Thymus (tissue), 11 donors: ENCODE measurements around the gene IGHMBP2. TPM values are rescaled to one million over a fixed set of nuclear protein-coding genes. Genes with fewer than 3 reads are reported as not detected.

Source experiments
- DNase-seq, 9 donors: peaks; one replicate each; pipeline ENCODE4 v3.0.0-alpha.2; 2013; ENCODE audit warnings: low spot score in 9 of 9, low read depth in 6 of 9, missing footprints in 1 of 9
- H3K27ac ChIP-seq, 2 donors: one replicate each; pipeline ENCODE4 v1.5.1; 2013; ENCODE audit warnings: control low read depth in 1 of 2, low read depth in 1 of 2, low read length in 1 of 2, mild to moderate bottlenecking in 1 of 2, moderate library complexity in 1 of 2
- H3K27me3 ChIP-seq, 2 donors: one replicate each; pipeline ENCODE4 v1.5.1; 2013; ENCODE audit warnings: low read length in 1 of 2; ENCODE audit not compliant: control insufficient read depth in 2 of 2, insufficient read depth in 1 of 2
- H3K36me3 ChIP-seq, 2 donors: one replicate each; pipeline ENCODE4 v1.5.1; 2013; ENCODE audit warnings: low read length in 1 of 2, mild to moderate bottlenecking in 1 of 2, moderate library complexity in 1 of 2; ENCODE audit not compliant: control insufficient read depth in 2 of 2, insufficient read depth in 2 of 2
- H3K4me1 ChIP-seq, 2 donors: one replicate each; pipeline ENCODE4 v1.5.1; 2013; ENCODE audit warnings: low read length in 2 of 2; ENCODE audit not compliant: control insufficient read depth in 2 of 2, insufficient read depth in 2 of 2
- H3K4me3 ChIP-seq, 2 donors: one replicate each; pipeline ENCODE4 v1.5.1; 2013; ENCODE audit warnings: low read length in 2 of 2, control low read depth in 1 of 2, mild to moderate bottlenecking in 1 of 2
- H3K9me3 ChIP-seq, 2 donors: one replicate each; pipeline ENCODE4 v1.5.1; 2013; ENCODE audit warnings: low read length in 1 of 2, mild to moderate bottlenecking in 1 of 2; ENCODE audit not compliant: control insufficient read depth in 2 of 2, insufficient read depth in 1 of 2
- WGBS: extraction: QIAGEN DNeasy Blood & Tissue Kit; methylation state at CpG from one replicate; pipeline ENCODE4 v1.1.7; 2013; 5-methylcytosine and 5-hydroxymethylcytosine counted together
- polyA plus RNA-seq: library from polyadenylated mRNA; stranded (reverse); fragments of 200-250 nt; gene quantifications from one replicate; pipeline ENCODE4 v1.2.3, GENCODE V29; 2013
- total RNA-seq: library from RNA; stranded (reverse); fragments of 120-200 nt; gene quantifications from one replicate; pipeline ENCODE4 v1.2.4, GENCODE V29; 2013
- donor health status: healthy.

IGHMBP2 gene
- total and polyA plus RNA-seq, 2 donors, result 5.2 to 19.0 TPM

DNA sequence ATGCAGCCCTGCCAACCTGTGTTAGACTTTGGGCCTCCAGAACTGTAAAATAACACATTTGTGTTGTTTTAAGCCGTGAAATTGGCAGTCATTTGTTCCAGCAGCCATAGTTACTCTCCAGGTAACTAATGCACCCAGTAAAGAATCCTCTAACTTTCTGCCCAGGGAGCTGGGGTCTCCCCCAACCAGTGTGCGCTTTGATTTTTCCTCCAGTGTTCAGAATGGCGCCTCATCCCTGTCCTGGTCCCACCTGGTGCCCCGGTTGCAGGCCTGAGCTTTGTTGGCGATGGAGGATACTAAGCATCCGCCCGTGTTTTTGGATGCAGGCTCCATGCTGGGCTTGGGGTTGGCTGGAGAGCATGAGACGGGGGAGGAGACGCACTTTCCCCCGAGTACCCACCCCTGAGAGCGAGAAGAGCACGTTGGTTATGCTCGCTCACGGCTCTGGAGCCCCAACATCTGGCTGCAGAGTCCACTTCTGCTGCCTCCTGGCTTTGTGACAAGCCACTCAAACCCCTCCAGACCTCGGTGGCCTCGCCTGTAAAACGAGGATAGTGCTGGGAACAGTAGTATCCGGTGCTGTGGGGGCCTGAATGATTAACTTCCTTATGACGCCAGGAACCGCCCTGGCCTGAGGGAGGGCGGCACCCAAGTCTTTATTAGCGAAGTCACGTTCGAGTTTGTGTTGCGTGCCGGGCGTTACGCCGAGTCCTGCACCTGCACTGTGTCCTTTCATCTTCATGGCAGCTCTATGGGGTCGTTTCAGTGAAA, 51.3 kb downstream of the IGHMBP2 start:
- Histone ChIP-seq H3K27me3 (no peaks in the 10 kb centered on the region), H3K4me3 (no peak overlapping the region), H3K27ac (no peak overlapping the region), H3K36me3 (no peaks in the 10 kb centered on the region), H3K4me1 (peaks cover 0 to 8% of the 10 kb centered on the region in 2 donors), H3K9me3 (no peaks in the 10 kb centered on the region)
- 40% methylated on average over 30 of the region's 30 CpGs for WGBS
- DNase-seq, result peak in 1 of 9 donors; percentile 22

DNA sequence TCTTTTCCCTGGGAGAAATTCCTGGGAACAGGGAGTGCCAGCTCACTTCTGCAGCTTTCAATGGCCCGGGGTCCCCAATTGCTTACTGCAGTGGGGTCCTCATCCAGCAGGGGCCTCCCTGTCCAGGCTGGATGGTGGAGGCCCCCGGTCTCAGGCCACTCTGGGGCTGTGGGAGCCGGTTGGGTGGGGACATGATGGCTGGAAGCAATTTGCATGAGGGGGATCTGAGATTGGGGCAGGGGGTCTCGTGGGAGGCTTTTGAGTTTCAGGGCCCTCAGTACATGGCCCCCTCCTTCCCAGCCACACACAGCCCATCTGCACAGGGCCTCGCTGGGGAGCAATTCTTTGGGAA, 51.9 kb downstream of the IGHMBP2 start:
- DNase-seq, result no peak
- WGBS, result 37% methylated on average over 5 of the region's 5 CpGs
- Histone ChIP-seq H3K9me3 (no peaks in the 10 kb centered on the region), H3K4me1 (peaks cover 0 to 8% of the 10 kb centered on the region in 2 donors), H3K4me3 (no peak overlapping the region), H3K27me3 (no peaks in the 10 kb centered on the region), H3K27ac (no peak overlapping the region), H3K36me3 (no peaks in the 10 kb centered on the region)

DNA sequence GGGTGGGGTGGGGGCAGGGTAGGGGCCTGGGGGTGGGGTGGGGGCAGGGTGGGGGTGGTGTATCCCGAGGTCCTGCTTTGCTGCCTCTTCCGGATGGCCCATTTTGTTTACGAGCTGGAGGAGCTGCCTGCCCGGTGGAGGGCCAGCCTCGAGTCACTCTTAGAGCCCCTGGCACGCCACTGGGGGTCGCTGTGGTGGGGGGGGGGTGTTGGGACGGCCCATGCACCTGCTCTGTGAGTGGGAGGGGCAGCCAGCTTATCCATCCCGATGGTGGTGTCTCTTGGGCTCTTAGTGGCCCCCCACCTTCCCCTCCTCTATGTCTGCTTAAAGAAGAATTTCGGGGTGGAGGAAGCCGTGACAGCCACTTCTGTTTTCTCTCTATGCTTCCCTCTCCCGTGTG, 52.5 kb downstream of the IGHMBP2 start:
- no peaks in the 10 kb centered on the region for H3K36me3 ChIP-seq
- H3K27ac ChIP-seq, result no peak overlapping the region
- 8% methylated on average over 12 of the region's 12 CpGs for WGBS
- no peaks in the 10 kb centered on the region for H3K27me3 ChIP-seq
- no peak overlapping the region for H3K4me3 ChIP-seq
- no peaks in the 10 kb centered on the region for H3K9me3 ChIP-seq
- DNase-seq, result peak in 1 of 9 donors; percentile 12
- H3K4me1 ChIP-seq, result peaks cover 0 to 8% of the 10 kb centered on the region in 2 donors

DNA sequence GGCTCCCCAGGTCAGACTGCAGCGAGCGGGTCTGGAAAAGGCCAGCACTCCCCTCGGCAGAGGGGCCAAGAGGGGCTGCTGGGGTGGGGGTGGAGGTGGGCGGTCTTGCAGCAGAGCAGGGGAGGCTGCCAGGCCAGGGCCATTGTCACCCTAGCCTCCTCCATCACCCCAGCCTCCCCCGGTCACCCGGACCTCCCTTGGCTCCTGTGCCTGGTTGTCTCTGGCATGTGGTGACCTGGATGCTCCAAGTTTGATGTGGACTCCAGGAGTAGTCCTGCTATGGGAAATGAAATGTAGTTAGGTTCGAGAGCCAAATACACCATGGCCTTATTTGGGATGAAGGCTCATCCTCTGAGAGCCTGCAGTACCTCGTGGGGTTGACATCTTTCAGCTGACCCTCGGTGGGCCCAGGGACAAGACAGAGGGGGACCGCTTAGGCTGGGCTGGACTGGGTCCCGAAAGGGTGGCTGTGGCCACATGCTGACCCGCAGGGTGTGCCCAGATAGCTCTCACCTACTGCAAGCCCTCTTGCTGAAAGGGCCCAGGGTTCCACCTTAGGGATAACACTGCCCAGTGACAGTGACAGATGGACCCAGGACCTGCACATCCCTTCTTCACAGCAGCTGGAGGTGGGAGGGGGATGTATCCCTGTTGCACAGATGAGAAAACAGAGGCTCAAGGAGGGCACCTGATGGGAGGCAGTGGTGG, 53.0 kb downstream of the IGHMBP2 start:
- no peak overlapping the region for H3K27ac ChIP-seq

DNA sequence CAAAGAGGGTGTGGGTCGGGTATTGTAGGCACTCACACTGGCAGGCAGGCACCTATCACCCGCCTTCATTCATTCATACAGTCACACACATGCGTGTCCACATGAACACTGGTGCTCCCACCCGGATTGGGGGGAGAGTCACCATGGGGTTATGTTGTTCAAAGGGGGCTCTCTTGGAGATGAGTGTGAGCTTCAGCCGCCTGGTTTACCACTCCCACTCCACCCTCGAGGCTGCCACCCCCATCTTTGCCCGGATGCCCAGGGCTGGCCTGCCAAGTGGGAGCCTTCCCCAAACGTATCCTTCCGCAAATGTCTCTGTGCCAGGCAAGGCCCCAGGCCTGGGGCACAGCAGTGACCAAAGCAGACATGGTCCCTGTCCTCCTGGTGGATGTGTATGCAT, 54.5 kb downstream of the IGHMBP2 start:
- Histone ChIP-seq H3K9me3 (peaks cover 0 to 8% of the 10 kb centered on the region in 2 donors), H3K4me1 (peaks cover 0 to 12% of the 10 kb centered on the region in 2 donors), H3K4me3 (no peak overlapping the region), H3K27me3 (no peaks in the 10 kb centered on the region), H3K27ac (no peak overlapping the region), H3K36me3 (no peaks in the 10 kb centered on the region)
- 96% methylated on average over 9 of the region's 9 CpGs for WGBS
- no peak for DNase-seq

More for the DNA sequence above, 53.0 kb downstream of the IGHMBP2 start:
- no peak overlapping the region for H3K4me3 ChIP-seq
- DNase-seq, result no peak
- H3K27me3 ChIP-seq, result no peaks in the 10 kb centered on the region
- peaks cover 0 to 8% of the 10 kb centered on the region in 2 donors for H3K4me1 ChIP-seq
- no peaks in the 10 kb centered on the region for H3K36me3 ChIP-seq
- no peaks in the 10 kb centered on the region for H3K9me3 ChIP-seq
- WGBS, result 84% methylated on average over 12 of the region's 12 CpGs

DNA sequence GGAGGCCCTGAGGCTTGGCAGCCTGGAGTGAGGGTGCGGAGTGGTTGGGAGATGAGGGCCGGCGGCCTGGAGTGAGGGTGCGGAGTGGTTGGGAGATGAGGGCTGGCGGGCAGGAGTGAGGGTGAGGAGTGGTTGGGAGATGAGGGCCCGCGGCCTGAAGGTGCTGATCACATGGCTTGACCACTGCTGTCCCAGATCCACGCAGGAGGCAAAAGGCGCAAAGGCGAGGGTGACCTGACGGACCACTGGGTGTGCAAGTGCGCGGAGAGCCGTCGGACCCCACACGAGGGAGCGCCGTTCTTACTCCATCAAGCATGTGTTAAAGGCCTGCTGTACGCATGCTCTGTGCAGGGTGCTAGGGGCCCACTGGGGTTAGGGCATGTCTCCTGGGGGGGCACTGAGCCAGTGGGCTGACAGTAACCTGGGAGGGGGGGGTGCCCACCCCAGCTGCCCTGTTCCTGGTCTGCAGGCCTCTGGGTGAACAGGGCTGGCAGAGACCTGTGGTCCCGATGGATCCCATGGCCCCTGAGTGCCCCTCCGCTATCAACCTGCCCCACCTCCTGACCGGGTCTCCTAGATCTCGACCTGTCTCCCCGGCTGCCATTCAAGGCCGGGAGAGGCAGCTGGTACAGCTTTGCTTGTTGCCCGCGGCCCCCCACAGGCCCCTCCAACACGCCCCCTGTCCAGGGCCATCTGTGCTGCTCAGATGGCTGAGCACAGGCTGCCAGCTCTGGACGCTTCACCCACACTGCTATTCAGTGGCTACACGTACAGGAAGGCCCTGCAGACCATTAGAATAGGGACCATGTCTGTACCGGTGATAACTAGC, 56.0 kb downstream of the IGHMBP2 start:
- peaks cover 0 to 14% of the 10 kb centered on the region in 2 donors for H3K4me1 ChIP-seq
- DNase-seq, result no peak
- no peak overlapping the region for H3K27ac ChIP-seq
- WGBS, result 96% methylated on average over 31 of the region's 31 CpGs
- H3K9me3 ChIP-seq, result peaks cover 0 to 15% of the 10 kb centered on the region in 2 donors
- no peaks in the 10 kb centered on the region for H3K36me3 ChIP-seq
- no peak overlapping the region for H3K4me3 ChIP-seq
- no peaks in the 10 kb centered on the region for H3K27me3 ChIP-seq

DNA sequence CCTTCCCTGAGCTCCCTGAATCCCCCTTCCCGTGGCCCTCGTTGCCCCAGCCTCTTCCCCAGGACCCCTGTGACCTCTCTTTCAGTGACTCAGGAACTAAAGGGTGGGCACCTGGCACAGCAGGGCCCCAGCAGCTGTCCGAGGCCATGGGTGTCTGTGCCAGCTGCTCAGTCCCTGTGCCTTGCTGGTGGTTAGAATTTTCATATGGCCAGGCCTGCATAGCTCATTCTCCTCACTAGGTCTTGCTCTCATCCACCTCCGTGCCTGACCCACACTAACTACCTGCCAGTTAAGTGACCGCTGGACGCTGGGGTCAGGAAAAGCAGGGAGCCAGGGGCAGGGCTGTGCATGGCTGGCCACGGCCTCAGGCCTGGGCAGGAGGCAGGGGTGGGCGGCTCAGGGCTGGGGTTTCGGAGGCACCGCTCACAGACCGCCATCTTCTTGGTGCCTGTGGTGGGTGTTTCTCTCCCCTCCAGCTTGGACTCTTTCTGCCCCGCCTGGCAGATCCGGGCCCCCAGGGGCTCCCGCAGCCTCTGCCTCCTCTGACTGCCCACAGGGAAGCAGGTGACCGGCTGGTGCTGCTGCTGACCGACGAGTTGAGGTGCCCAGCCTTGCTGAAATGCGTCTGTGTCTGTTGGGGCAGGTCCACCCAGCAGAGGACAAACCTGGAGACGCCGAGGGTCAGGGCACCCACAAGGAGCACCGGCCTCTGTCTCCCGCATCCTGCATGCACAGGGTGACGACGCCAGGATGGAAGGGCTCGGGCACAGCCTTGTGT, 56.8 kb downstream of the IGHMBP2 start:
- Histone ChIP-seq H3K4me3 (no peak overlapping the region), H3K27me3 (no peaks in the 10 kb centered on the region), H3K9me3 (peaks cover 0 to 15% of the 10 kb centered on the region in 2 donors), H3K4me1 (peaks cover 0 to 9% of the 10 kb centered on the region in 2 donors), H3K36me3 (no peaks in the 10 kb centered on the region), H3K27ac (no peak overlapping the region)
- DNase-seq, result no peak
- WGBS, result 95% methylated on average over 25 of the region's 25 CpGs

DNA sequence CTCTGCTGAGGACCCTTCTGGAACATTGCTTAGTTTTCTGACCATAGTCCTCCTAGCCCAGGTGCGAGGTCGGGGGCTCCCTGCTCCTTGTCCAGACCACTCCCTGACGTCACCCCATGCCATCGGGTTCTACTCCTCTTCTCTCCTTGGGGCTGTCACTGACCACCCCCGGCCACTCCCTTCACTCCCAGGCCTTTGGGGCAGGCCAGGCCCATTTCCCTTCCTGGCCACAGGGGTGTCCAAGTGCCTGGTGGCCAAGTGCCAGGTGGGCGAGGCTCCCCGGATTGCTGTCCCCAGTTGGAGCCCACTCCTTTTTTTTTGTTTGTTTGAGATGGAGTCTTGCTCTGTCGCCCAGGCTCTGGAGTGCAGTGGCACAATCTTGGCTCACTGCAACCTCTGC, 57.6 kb downstream of the IGHMBP2 start:
- H3K27ac ChIP-seq, result no peak overlapping the region
- H3K27me3 ChIP-seq, result no peaks in the 10 kb centered on the region
- no peak for DNase-seq
- H3K4me1 ChIP-seq, result peaks cover 0 to 13% of the 10 kb centered on the region in 2 donors
- no peaks in the 10 kb centered on the region for H3K36me3 ChIP-seq
- 96% methylated on average over 8 of the region's 8 CpGs for WGBS
- H3K4me3 ChIP-seq, result no peak overlapping the region
- peaks cover 0 to 15% of the 10 kb centered on the region in 2 donors for H3K9me3 ChIP-seq
